IMR-90 (cell line): ENCODE results near the gene MAP3K9.

ENCODE experiments used
- CHD1 ChIP-seq: IDR thresholded peaks from 2 replicates; pipeline ENCODE4 v1.6.1; 2012; ENCODE audit warnings: low read depth, low read length, improper control_type of control experiment
- MAZ ChIP-seq: IDR thresholded peaks from 2 replicates; pipeline ENCODE4 v1.6.1; 2012; ENCODE audit warnings: low read depth, mild to moderate bottlenecking, low read length, improper control_type of control experiment, moderate library complexity, borderline replicate concordance
- NFE2L2 ChIP-seq: fragments of 150-350 bp; IDR thresholded peaks from 2 replicates; pipeline ENCODE4 v1.6.1; 2016; ENCODE audit warnings: low read depth, mild to moderate bottlenecking, low read length
- POLR2A ChIP-seq: IDR thresholded peaks from 2 replicates; pipeline ENCODE4 v1.6.1; 2012; ENCODE audit warnings: mild to moderate bottlenecking, low read depth, low read length
- RAD21 ChIP-seq: IDR thresholded peaks from 2 replicates; pipeline ENCODE4 v1.6.1; 2012; ENCODE audit warnings: low read length, improper control_type of control experiment
- SMC3 ChIP-seq: fragments of 150-350 bp; IDR thresholded peaks from 2 replicates; pipeline ENCODE4 v1.6.1; 2016; ENCODE audit warnings: low read depth, mild to moderate bottlenecking, antibody characterized with exemption, low read length, moderate library complexity
- TF ChIP-seq, protein P1 (sequence below): conservative IDR thresholded peaks from 2 replicates; pipeline ENCODE4 v1.5.1; 2012; ENCODE audit warnings: mild to moderate bottlenecking, low read depth, low read length, improper control_type of control experiment

DNA sequence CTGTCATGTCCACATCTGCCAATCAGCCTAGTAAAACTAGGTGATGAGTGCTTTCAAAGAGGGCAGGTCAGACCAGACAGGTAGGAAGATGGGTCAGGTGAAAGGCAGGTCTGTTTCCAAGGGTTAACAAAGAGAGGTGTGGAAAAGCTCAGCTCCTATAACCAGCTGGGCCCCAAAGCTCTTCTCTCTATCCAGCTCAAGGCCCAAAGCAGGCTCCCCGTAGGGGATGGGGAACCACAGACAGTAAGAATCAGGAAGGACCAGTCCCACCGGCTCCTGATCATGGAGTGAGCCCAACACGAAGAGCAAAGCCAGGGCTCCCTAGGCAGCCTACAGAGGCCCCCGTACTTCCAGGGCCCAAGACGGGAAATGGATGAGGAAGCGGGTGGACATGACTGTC is 84.4 kb downstream of the MAP3K9 start:
- no peak for TF ChIP-seq POLR2A
- TF ChIP-seq, protein P1, sequence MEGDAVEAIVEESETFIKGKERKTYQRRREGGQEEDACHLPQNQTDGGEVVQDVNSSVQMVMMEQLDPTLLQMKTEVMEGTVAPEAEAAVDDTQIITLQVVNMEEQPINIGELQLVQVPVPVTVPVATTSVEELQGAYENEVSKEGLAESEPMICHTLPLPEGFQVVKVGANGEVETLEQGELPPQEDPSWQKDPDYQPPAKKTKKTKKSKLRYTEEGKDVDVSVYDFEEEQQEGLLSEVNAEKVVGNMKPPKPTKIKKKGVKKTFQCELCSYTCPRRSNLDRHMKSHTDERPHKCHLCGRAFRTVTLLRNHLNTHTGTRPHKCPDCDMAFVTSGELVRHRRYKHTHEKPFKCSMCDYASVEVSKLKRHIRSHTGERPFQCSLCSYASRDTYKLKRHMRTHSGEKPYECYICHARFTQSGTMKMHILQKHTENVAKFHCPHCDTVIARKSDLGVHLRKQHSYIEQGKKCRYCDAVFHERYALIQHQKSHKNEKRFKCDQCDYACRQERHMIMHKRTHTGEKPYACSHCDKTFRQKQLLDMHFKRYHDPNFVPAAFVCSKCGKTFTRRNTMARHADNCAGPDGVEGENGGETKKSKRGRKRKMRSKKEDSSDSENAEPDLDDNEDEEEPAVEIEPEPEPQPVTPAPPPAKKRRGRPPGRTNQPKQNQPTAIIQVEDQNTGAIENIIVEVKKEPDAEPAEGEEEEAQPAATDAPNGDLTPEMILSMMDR, result no peak
- no peak for TF ChIP-seq SMC3
- TF ChIP-seq MAZ, result no peak
- no peak for TF ChIP-seq NFE2L2
- no peak for TF ChIP-seq RAD21
- TF ChIP-seq CHD1, result no peak
